ENCODE data around the gene FERMT2.
"Not testable (repeated sequence)": the region's sequence is repeated elsewhere in the genome, so short reads cannot be mapped to it uniquely, and the experiment has no call there.

The FERMT2 gene

DNA sequence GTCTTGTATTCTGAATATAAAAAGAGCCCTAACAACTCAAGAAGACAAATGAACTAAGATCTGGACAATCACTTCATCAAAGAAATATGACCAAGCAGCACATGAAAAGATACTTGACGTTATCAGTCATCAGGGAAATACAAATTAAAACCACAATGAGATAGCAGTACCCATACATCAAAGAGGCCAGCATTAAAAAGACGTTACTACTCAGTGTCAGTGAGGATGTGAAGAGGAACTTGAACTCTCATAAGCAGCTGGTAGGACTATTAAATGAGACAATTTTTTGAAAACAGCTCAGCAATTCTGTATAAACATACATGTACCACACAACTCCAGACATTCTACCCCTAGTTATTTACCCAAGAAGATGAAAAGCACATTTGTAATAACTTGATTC lies 55.9 kb downstream of the FERMT2 start:
- no peak for DNase-seq

DNA sequence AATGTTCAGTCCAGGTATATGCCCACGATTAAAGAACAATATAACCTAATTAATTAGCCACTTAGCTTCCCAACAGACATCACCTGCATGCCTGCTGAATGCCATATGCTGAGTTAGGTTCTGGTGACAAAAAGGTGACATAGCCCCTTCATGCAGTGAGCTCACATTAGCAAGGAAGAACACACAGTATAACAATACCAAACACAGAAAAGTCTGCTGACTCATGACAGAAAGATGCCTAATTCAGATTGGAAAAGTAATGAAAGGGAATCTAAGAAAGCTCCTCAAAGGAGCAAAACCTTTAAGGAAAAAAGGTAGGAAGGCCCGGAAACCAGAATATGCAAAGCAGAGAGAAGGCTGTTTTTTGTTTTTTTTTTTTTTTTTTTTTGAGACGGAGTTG lies 59.0 kb downstream of the FERMT2 start:
- no peak for DNase-seq

DNA sequence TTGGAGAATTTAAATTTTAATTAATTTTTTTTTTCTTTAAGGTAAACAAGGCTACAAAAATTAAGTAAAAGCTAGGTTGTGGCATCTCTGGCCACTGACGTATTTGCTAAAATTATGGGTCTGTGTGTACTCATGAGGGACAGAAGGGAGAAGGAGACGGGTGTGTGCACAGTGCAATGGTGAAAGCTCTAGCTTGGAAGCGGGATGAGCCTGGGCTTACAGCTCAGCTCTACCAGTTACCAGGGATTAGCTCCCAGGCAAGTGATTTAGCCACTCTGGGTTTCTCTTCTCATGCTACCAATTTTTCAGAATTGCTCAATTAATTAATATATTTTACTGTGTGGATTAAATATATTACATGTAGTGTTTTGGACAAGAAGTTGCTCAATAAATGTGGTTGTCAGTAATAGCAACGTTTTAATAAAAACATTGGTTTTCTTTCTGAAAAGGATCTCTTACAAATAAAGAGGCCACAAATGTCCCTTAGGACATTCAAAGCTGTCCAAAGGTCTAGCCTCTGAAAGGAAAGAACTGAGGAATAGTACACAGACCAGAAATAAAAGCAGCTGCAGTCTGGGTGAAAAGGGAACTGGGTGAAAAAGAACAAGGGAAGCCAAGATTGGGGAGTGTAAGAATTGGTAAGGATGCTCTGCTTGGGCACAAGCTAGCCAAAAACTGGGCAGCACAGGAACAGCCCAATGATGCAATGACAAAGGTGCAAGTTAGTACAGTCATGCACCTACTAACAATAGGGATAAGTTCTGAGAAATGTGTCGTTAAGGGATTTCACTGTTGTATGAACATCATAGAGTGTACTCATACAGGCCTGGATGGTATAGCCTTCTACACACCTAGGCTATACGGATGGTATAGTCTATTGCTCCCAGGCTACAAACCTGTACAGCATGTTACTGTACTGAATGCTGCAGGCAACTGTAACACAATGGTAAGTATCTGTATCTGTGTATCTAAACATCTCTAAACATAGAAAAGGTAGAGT lies 61.7 kb downstream of the FERMT2 start:
- no peak for DNase-seq

DNA sequence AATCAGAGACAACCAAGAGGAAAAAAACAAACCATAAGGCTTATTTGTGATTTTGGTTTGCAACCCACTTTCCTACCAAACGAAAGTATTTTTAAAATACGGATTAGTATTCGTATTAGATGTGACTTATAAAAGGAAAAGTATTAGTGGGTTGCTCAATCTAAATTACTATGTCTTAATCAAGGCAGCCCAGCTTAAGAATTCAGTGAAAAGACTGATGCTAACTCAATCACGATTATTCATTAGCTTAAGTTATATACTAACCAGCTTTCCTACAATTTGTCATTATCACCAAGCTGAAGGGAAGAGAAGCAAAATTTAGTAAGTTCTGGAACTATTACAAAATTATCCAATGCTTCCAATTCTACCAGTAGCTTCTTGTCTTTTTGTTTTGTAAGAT lies 62.7 kb downstream of the FERMT2 start:
- no peak for DNase-seq

DNA sequence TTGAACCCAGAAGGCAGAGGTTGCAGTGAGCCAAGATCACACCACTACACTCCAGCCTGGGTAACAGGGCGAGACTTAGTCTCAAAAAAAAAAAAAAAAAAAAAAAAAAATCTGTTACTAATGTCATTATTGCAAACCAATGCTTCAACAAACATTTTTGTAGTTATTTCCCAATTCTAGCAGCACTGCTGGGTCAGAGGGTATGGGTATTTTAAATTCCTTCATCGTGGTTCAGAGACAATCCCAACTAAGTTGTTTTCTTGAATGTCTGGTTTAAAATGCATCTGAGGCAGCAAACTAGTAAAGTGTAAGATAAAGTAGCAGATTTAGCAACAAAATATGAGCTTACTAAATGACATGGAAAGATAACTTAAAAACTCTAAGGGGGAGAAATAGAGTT lies 65.6 kb downstream of the FERMT2 start:
- no peak for DNase-seq

DNA sequence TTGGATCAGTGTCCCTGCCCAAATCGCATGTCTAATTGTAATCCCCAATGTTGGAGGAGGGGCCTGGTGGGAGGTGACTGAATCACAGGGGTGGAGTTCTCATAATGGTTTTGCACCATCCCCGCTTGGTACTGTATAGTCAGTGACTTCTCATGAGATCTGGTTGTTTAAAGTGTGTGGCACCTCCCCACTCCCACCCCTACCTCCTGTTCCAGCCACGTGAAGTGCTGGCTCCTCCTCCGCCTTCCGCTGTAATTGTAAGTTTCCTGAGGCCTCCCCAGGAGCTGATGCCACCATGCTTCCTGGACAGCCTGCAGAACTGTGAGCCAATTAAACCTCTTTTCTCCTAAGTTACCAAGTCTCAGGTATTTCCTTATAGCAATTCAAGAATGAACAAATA lies 67.2 kb downstream of the FERMT2 start:
- DNase-seq: no peak

DNA sequence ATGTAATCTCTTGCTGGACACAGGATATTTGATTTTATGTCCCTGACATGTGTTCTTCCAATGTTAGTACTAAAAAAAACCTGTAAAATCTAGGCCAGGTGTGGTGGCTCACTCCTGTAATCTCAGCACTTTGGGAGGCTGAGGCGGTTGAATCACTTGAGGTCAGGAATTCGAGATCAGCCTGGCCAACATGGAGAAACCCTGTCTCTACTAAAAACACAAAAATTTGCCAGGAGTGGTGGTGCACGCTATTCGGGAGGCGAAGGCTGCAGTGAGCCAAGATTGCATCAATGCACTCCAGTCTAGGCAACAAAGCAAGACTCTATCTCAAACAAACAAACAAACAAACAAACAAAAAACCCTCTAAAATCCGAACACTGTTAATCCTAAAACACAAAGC lies 68.0 kb downstream of the FERMT2 start:
- no peak for DNase-seq

DNA sequence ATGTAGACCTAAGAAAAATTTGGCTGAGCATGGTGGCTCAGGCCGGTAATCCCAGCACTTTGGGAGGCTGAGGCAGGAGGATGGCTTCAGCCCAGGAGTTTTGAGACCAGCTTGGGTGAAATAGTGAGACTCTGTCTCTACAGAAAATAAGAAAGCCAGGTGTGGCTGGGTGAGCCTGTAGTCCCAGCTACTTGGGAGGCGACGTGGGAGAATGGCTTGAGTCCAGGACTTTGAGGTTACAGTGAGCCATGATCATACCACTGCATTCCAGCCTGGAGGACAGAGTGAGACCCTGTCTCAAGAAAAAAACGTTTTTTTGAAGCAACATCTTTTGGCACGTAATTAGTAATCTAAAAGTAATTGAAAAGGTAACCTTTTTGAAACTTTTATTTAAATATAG lies 70.9 kb downstream of the FERMT2 start:
- no peak for DNase-seq

DNA sequence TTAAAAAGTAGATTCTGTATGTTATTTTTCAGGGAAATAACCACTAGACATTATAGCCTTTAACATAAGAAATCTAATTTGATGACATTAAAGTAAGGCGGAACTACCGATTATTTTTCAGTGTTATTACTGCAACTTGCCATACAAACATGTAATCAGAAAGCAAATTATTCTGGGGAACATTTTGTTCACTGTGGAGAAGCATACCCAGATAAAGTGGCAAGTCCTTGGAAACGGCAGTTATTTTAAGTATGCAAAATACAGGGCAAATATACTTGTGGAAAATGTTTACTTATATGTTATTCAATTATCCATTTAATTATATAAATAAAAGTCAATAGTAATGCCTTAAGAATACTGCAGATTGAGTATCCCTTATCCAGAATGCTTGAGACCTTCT lies 71.9 kb downstream of the FERMT2 start:
- no peak for DNase-seq

DNA sequence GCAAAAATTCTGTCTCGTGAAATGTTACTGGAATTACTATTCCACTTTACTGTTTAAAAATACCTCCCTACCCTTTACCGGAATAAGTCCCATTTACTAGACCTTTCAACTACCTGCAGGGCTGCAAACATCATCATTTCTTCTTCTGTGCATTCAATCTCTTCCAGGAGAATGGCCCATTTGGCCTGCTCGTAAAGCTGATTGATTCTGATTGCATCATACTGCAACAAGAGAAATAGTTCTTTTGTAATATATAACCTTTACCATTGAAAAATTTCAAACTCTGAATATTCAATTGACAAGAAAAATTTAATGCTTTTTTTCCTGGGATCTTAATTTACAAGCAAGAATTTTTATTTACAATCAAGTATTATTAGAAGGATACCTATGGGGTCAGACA lies 72.4 kb downstream of the FERMT2 start:
- no peak for DNase-seq

DNA sequence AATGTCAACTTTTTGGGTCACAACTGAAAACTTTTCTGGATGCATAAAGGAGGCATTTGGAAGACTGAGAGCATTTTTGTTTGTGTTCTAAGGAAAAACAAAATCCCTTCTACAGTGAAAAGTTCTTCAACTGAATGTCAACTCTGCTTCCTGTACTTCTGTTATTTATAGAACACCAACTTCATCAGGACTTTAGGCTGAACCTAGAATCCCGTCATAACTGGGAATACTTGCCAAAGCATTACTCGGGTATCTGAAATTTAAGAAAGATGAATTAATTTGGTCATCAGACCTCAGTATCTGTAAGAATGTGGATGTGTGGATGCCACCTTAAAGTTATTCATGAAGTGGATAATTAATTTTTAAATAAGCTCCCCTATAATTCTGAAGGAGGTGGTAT lies 73.2 kb downstream of the FERMT2 start:
- DNase-seq: no peak

DNA sequence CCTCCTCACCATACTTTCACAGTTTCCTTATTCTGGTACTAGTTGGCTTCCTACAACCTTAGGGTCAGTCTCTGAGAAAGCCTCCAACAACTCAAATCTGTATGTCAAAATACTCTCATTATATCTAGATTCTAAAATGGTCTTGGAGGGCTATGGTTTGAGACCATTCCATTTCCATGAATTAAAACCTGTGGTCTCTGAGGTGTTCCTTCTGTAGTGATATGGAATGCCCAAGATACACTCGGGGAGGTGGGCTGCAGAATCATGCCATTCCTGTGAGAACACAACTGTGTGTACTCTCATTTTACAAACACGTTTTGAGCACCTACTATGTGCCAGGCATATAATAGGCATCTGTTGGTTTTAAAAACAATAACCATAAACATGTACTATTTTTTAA lies 74.0 kb downstream of the FERMT2 start:
- no peak for DNase-seq

DNA sequence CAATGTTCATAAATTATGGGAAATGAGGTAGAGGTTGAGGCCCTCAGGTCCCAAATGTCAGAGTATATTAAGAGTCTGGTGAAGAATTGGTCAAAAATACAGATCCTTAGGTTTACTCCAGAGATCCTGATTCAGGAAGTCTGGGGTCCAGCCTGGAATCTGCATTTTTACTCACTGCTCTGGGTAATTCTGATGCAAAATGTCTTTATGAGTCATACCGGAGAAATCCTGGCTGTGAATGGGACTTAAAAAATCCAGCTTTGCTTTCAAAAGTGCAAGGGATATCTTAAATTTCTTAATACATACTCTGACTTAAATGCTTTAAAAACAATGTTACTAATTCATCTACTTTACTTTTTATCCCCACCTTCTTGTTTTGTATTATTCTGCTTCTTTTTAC lies 74.5 kb downstream of the FERMT2 start:
- no peak for DNase-seq

DNA sequence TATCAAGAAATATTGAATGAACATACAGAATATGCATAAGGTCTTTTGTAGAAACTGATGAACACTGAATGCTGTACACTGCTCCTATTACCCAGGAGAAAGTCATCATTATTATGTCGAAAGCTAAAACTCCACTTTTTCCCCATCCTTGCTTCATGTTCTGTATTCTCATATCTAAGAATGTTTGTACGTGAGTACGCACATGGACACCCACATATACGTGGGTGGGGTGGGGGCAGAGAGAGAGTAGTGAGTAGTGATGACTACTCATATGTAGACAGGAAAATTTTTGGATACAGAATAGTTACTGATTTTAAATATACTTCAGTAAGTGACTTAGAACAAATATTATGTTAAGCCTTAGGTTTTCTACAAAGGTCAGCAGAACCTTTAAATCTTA lies 75.1 kb downstream of the FERMT2 start:
- no peak for DNase-seq

DNA sequence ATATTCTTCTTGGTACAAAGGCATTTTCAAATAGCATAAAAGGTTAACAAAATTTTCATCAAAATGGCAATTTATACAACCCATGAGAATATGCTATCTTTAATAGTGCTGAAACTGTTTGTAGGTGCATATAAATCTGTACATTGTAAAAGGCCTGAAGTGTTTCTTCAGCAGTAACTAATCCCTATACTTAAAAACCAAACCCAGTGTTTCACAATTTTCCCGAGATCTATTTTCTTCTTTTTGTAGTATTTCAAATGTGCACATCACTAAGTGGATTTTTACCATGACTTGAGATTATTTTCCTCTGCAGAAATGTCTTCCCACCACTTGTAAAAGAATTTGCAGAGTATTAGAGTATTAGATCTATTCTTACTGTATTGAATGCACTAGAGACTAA lies 76.5 kb downstream of the FERMT2 start:
- DNase-seq: no peak

DNA sequence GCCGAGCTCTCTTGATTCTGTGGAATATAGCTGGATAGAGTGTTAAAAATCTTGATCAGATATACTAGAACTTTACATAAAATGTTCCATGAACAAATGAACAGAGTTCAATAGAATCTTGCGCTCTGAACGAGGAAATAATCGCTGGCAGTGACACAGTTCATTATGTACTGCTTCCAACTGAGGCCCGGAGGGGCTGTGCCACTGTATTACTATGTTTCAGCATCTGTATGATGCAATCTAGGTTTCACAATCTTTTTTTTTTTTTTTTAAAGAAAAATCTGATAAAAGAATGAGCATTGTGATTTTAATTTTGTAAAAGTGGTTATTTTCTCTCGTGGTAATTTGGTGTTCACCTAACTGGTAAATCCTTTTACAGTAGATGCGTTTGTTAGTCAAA lies 77.2 kb downstream of the FERMT2 start:
- DNase-seq: no peak

DNA sequence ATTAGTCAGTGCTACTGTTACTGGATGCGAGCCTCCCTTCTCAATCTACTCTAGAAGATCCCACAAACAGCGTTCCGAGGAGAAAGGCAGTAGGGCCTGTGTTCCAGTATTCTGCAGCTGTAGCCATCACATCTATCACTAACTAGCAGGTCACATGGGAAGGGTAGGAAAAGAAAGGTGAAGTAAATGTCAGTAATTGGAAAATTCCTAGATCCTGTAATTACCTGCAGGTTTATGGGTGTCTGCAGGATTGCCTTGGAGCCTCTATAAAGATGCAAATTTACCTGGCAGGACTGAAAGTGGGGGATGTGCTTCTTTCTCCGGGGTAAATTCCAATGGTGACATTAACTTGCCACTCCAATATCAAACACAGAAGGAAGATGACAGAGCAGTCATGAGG lies 77.8 kb downstream of the FERMT2 start:
- DNase-seq: no peak

DNA sequence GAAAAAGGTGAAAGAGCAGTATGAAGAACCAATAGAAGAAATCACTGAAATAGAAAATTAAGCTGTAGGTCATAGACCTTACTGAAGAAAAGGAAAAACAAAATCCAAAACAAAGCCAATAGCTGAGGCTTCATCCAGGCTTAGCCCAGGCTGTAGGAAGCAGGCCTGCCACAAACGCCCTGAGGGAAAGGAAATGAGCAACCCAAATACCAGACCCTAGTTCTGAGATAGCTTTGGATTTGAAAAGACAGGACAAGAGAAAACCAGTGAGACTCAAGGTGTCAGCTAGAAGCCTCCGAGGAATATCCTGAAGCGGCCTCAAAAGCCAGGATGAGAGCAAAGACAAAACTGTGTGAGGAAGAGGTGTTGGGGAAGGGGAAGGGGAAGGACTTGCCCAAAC lies 79.2 kb downstream of the FERMT2 start:
- no peak for DNase-seq

DNA sequence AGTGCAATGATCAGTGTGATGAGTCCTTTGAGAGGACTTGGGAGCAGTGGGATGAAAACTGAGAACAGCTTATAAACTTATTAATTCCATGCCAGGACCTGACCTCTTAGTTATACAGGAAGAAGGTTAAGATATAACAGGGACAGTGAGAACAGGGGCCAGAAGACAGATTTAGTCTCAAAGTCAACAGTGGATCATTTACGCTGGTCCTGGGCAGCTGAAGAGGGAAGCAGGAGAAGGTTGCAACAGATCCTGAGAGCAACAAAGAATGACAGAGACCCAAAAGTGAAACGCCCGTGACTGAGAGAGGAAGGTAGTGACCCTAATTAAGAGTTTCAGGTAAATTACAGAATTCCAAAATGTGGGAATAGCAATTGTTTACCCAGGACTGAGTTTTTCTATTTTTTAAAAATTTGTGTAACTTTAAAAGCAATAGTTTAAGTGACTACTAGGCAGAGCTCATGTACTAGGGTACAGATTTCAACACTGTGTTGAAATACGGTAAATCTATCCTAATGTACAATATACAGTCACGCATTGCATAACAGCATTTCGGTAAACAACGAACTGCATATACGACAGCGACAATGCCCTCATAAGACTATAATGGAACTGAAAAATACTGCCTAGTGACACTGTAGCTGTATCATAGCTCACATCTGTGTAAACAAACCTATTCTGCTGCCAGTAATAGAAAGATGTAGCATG lies 81.8 kb downstream of the FERMT2 start:
- no peak for DNase-seq

DNA sequence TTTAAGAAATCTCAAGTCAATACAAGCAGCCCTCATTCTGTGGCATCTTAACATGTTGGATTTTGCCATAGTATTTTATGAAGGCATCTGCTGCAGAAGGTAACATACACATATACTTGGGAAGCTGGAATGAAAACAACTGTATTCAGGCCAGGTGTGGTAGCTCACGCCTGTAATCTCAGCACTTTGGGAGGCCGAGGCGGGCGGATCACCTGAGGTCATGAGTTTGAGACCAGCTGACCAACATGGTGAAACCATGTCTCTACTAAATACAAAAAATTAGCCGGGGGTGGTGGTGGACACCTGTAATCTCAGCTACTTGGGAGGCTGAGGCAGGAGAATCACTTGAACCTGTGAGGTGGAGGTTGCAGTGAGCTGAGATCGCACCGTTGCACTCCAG lies 86.0 kb downstream of the FERMT2 start:
- not testable (repeated sequence) for DNase-seq

DNA sequence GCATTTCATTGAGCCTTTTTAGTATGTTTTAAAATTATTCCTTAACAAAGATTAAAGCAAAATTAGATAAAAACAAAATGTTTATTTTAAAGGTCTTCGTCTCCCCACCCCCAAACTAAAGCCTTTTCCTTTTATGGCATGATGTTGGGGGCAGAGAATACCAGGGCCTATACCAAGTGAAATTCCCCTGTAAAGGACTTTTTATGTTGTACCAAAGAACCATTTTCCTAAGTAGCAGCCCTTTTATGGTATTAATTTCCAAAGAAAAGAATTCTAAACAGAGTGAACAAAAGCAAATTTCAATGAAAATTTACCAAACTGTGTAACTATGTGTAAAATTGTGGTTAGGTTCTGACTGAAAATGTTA lies 87.5 kb downstream of the FERMT2 start:
- no peak for DNase-seq

DNA sequence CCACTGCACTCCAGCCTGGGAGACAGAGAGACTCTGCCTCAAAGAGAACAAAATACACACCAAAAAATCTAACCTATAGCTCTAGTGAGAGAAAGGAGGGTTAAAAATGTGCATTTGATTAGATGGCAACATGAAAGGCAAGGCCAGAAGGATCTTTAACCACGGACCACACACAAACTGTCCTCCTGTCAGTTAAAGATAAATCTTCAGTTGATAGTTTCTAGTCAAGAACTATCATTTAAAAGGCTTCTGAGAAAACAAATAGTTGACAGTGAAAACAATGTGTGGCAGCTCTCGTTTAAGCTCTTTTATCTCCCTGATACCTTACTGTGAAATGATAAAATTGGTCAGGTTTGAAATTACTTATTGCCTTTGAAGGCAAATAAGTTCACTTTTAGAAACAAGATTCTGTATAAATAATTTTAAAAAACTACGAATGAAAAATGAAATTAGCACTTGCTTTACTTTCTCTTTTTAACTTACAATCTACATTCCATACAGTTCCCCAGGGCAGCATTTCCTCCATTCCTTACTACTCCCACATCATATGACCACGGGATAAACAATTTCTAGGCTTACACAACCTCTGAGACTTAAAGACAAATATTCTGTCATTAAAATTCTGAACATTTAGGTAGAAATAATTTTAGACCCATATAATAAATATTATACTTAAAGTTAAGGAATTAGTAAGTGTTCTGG lies 88.1 kb downstream of the FERMT2 start:
- no peak for DNase-seq

DNA sequence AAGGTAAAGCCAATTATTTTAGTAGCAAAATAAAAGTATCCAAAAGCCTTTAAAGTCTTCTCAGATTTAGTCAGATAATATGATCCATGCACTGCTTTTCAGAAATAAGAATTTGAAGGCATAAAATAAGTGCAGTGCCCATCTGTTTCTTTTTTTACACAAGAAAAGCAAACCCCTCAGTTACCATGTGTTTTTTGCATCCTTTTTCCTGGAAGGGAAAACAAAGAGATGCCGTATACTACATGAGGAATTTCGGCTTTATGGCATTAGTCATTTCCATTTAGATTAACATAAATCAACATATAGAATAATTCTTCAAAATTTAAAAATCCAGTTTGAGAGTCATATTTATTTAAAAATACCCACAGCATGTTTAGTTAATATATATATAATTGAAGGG lies 89.4 kb downstream of the FERMT2 start:
- DNase-seq: no peak

DNA sequence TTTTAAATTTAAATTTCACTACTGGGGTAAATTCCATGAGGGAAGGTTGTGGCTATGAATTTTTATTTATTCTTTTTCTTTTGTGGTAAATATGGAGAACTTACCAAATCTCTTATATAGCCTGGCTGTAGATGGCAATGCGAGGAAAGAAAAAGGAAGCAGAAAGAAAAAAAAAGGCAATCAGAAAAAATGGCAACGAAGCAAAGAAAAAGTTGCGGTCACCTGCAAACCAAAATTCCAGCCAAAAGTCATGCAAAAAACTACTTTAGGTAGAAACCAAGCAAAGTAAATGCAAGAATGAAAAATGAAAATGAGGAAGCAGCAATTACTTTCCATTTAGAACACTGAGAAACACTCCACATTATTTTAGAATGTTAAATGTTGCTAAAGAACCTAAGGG lies 89.9 kb downstream of the FERMT2 start:
- no peak for DNase-seq

Measured in activated effector memory CD4-positive, alpha-beta T cell treated with Interleukin-2 at 50 U/mL for 16 hours (primary cell).